ENCODE results near the gene ORMDL2.
A peak's percentile ranks its signal among the peaks of the same experiment; 100 is the strongest.

ORMDL2 gene

GRCh38 chr12:55812088-55812487 is 5.8 kb upstream of the ORMDL2 start:
- Histone ChIP-seq H3K36me3 (ENCODE audit: insufficient read depth) (peaks cover 24% of the 10 kb centered on the region; the same call in 1 of the 2 replicates), H3K27me3 (ENCODE audit: insufficient read depth, low read depth) (no peaks in the 10 kb centered on the region), H3K4me2 (no peak overlapping the region), H3K4me1 (ENCODE audit: low read depth, poor library complexity, severe bottlenecking) (peaks cover 25% of the 10 kb centered on the region), H3K27ac (no peak overlapping the region), H3K79me2 (ENCODE audit: insufficient read depth, low read depth) (peaks cover 100% of the 10 kb centered on the region), H3K9ac (no peak overlapping the region), H3K4me3 (IDR thresholded peaks at IDR 0.05; ENCODE audit: insufficient read depth, low read depth, low read length) (no peak overlapping the region), H4K20me1 (ENCODE audit: insufficient read depth) (0 out of 2 replicates have a peak, but pooled peaks cover 27% of the 10 kb centered on the region), H2AFZ (ENCODE audit: low read depth) (no peak overlapping the region)
- TF ChIP-seq, protein P1, sequence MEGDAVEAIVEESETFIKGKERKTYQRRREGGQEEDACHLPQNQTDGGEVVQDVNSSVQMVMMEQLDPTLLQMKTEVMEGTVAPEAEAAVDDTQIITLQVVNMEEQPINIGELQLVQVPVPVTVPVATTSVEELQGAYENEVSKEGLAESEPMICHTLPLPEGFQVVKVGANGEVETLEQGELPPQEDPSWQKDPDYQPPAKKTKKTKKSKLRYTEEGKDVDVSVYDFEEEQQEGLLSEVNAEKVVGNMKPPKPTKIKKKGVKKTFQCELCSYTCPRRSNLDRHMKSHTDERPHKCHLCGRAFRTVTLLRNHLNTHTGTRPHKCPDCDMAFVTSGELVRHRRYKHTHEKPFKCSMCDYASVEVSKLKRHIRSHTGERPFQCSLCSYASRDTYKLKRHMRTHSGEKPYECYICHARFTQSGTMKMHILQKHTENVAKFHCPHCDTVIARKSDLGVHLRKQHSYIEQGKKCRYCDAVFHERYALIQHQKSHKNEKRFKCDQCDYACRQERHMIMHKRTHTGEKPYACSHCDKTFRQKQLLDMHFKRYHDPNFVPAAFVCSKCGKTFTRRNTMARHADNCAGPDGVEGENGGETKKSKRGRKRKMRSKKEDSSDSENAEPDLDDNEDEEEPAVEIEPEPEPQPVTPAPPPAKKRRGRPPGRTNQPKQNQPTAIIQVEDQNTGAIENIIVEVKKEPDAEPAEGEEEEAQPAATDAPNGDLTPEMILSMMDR (conservative IDR thresholded peaks at IDR 0.05; ENCODE audit: low read depth, low read length), result no peak

DNA sequence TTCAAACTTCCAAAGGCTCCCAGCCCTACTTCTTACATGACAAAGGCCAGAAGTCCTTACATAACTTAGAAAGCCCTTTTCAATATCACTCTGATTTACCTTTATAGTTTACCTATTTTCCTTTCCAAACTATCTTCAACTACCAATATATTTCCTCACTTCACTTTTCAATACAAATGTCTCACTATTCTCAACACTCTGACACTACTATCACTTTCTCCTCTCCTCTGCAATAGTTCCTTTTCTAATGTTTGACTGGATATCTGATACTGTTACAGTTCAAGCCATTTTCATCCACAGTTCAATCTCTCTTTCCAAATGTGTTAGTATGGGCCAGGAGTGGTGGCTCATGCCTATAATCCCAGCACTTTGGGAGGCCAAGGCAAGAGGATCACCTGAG is 3.6 kb upstream of the ORMDL2 start:
- Histone ChIP-seq H3K36me3 (ENCODE audit: insufficient read depth) (peaks cover 18% of the 10 kb centered on the region; the same call in 1 of the 2 replicates), H2AFZ (ENCODE audit: low read depth) (no peak overlapping the region), H3K4me3 (IDR thresholded peaks at IDR 0.05; ENCODE audit: insufficient read depth, low read depth, low read length) (no peak overlapping the region), H3K4me1 (ENCODE audit: low read depth, poor library complexity, severe bottlenecking) (peaks cover 34% of the 10 kb centered on the region), H3K4me2 (no peak overlapping the region), H3K79me2 (ENCODE audit: insufficient read depth, low read depth) (peaks cover 93% of the 10 kb centered on the region), H3K27ac (no peak overlapping the region), H3K27me3 (ENCODE audit: insufficient read depth, low read depth) (no peaks in the 10 kb centered on the region), H4K20me1 (ENCODE audit: insufficient read depth) (0 out of 2 replicates have a peak, but pooled peaks cover 21% of the 10 kb centered on the region), H3K9ac (no peak overlapping the region)
- TF ChIP-seq, protein P1 (conservative IDR thresholded peaks at IDR 0.05; ENCODE audit: low read depth, low read length), result no peak

DNA sequence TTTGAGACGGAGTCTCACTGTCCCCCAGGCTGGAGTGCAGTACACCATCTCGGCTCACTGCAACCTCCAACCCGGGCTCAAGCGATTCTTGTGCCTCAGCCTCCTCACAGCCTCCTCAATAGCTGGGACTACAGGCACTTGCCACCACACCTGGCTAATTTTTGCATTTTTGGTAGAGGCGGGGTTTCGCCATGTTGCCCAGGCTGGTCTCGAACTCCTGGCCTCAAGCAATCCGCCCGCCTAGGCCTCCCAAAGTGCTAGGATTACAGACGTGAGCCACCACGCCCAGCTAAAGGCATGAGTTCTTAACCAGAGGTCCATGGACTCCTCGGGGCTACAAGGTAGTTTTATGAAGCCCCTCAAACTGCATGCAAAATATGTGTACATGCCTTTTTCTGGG is 2.4 kb upstream of the ORMDL2 start:
- Histone ChIP-seq H4K20me1 (ENCODE audit: insufficient read depth) (0 out of 2 replicates have a peak, but pooled peaks cover 16% of the 10 kb centered on the region), H3K27me3 (ENCODE audit: insufficient read depth, low read depth) (no peaks in the 10 kb centered on the region), H3K9ac (no peak overlapping the region), H3K79me2 (ENCODE audit: insufficient read depth, low read depth) (peaks cover 93% of the 10 kb centered on the region), H3K27ac (no peak overlapping the region), H3K36me3 (ENCODE audit: insufficient read depth) (peaks cover 27% of the 10 kb centered on the region; the same call in 1 of the 2 replicates), H2AFZ (ENCODE audit: low read depth) (no peak overlapping the region), H3K4me3 (IDR thresholded peaks at IDR 0.05; ENCODE audit: insufficient read depth, low read depth, low read length) (no peak overlapping the region), H3K4me2 (peak overlapping the region; percentile 93; the same call in 1 of the 2 replicates), H3K4me1 (ENCODE audit: low read depth, poor library complexity, severe bottlenecking) (peaks cover 36% of the 10 kb centered on the region)
- TF ChIP-seq, protein P1 (conservative IDR thresholded peaks at IDR 0.05; ENCODE audit: low read depth, low read length), result no peak

DNA sequence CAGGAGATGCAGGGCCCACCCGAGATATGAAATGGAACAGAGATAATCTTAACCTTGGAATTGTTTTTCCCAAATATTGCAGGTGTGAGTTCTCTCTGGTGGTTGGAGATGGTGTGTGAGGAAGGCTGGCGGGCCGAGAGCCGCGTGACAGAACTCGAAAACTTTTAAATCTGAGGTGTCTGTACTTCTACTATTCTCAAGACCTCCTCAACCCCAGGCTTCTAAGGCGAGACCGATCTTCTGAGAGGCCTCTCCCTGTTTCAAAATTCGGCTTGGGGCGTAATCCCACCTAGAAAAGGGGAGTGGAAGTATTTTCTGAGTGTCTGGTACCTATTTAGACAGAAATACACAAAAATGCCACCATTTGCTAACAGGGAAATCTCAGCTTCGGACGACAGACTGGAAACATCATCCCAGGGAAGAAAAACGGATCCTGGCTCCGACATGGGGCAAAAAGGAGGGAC is 928 bp upstream of the ORMDL2 start:
- Histone ChIP-seq H4K20me1 (ENCODE audit: insufficient read depth) (0 out of 2 replicates have a peak, but pooled peaks cover 10% of the 10 kb centered on the region), H3K36me3 (ENCODE audit: insufficient read depth) (peaks cover 35% of the 10 kb centered on the region; the same call in 1 of the 2 replicates), H3K4me2 (peak overlapping the region; percentile 93), H3K4me1 (ENCODE audit: low read depth, poor library complexity, severe bottlenecking) (peaks cover 36% of the 10 kb centered on the region), H3K27ac (peak overlapping the region; percentile 55), H3K4me3 (IDR thresholded peaks at IDR 0.05; ENCODE audit: insufficient read depth, low read depth, low read length) (peak overlapping the region; percentile 83), H3K27me3 (ENCODE audit: insufficient read depth, low read depth) (no peaks in the 10 kb centered on the region), H3K9ac (peak overlapping the region; percentile 76), H2AFZ (ENCODE audit: low read depth) (peak overlapping the region; percentile 73), H3K79me2 (ENCODE audit: insufficient read depth, low read depth) (peaks cover 80% of the 10 kb centered on the region)
- TF ChIP-seq, protein P1 (conservative IDR thresholded peaks at IDR 0.05; ENCODE audit: low read depth, low read length), result no peak

All from KMS-11 (cell line).